SU-DHL-6 (cell line): ENCODE results near the gene CREB5.

Experiments
- CTCF ChIP-seq: fragments of 200-600 bp; sonication (generic); IDR thresholded peaks from one replicate; pipeline ENCODE4 v1.5.1; 2017; ENCODE audit warnings: antibody characterized with exemption, mild to moderate bottlenecking, low read length, moderate library complexity; ENCODE audit not compliant: insufficient read depth, poor library complexity, severe bottlenecking
- EZH2phosphoT487 ChIP-seq: fragments of 200-600 bp; sonication (generic), shearing (Covaris generic); conservative IDR thresholded peaks from 2 replicates; pipeline ENCODE4 v1.6.1; 2018; ENCODE audit warnings: mild to moderate bottlenecking, antibody characterized with exemption, low read length, moderate library complexity, mixed read lengths

GRCh38 chr7:28430616-28431015, 18.3 kb downstream of the CREB5 start:
- TF ChIP-seq CTCF (no peak), EZH2phosphoT487 (no peak)
